GM19025 (cell line): Measurements from ENCODE around the gene SDK2.

Source experiments
- ATAC-seq: cut with Tn5 transposase; IDR thresholded peaks from one replicate; pipeline ENCODE4 v1.9.1; 2021; ENCODE audit warnings: mild to moderate bottlenecking, low read depth, moderate library complexity; ENCODE audit not compliant: unreplicated experiment

Gene SDK2

GRCh38 chr17:73613271-73614233 lies 30.7 kb downstream of the SDK2 start:
- no peak for ATAC-seq

- ATAC-seq = no peak
These were observed 32.2 kb downstream of the SDK2 start for GRCh38 chr17:73612031-73612472.

GRCh38 chr17:73611630-73612029 lies 32.6 kb downstream of the SDK2 start:
- ATAC-seq = no peak

- no peak for ATAC-seq
These were observed 33.8 kb downstream of the SDK2 start for GRCh38 chr17:73610331-73610911.

GRCh38 chr17:73609758-73610157 lies 34.5 kb downstream of the SDK2 start:
- ATAC-seq = no peak

GRCh38 chr17:73609060-73609459 lies 35.2 kb downstream of the SDK2 start:
- no peak for ATAC-seq

- ATAC-seq = no peak
These were observed 38.8 kb downstream of the SDK2 start for GRCh38 chr17:73605444-73605843.

GRCh38 chr17:73604476-73604875 lies 39.8 kb downstream of the SDK2 start:
- no peak for ATAC-seq

GRCh38 chr17:73603971-73604370 lies 40.3 kb downstream of the SDK2 start:
- no peak for ATAC-seq

GRCh38 chr17:73600103-73600871 lies 44.0 kb downstream of the SDK2 start:
- ATAC-seq = no peak

- no peak for ATAC-seq
These were observed 44.6 kb downstream of the SDK2 start for GRCh38 chr17:73599599-73599998.

- no peak for ATAC-seq
These were observed 46.0 kb downstream of the SDK2 start for GRCh38 chr17:73598212-73598611.

- no peak for ATAC-seq
These were observed 48.3 kb downstream of the SDK2 start for GRCh38 chr17:73595931-73596330.

GRCh38 chr17:73595479-73595878 lies 48.8 kb downstream of the SDK2 start:
- ATAC-seq = no peak

- no peak for ATAC-seq
These were observed 49.2 kb downstream of the SDK2 start for GRCh38 chr17:73595068-73595467.

GRCh38 chr17:73594598-73594997 lies 49.6 kb downstream of the SDK2 start:
- ATAC-seq = no peak

- no peak for ATAC-seq
These were observed 50.2 kb downstream of the SDK2 start for GRCh38 chr17:73594025-73594424.

- no peak for ATAC-seq
These were observed 50.8 kb downstream of the SDK2 start for GRCh38 chr17:73593249-73593965.

GRCh38 chr17:73592501-73592961 lies 51.7 kb downstream of the SDK2 start:
- ATAC-seq = no peak

GRCh38 chr17:73592079-73592415 lies 52.2 kb downstream of the SDK2 start:
- ATAC-seq = no peak
